ENCODE data around the gene MEIOB. TPM values are rescaled to one million over a fixed set of nuclear protein-coding genes. Genes with fewer than 3 reads are reported as not detected.

MEIOB gene
- total RNA-seq, 1 donor = not detected

DNA sequence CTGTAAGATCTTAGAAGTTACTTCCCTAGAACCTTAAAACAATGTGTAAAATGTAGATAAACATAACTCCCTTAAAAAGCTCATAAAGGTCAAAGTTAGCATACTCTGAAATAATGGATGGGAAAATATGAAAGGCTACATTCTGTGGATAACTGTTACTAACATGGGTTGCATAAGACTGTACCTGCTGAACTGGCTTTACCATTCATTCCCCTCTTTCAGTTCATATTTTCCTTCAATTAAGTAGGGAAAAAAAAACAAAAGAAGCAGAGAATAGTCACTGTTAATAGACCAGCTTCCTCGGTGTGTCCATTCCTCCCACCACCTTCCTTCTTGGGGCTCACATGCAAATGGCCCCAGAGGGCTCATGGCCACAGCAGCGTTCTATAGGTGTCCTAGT, 7.5 kb upstream of the MEIOB start:
- H3K4me3 ChIP-seq (ENCODE audit: insufficient read depth, low read length) = no peak overlapping the region
- DNase-seq (ENCODE audit: insufficient read length, low spot score, missing footprints) = no peak
- H4K20me1 ChIP-seq (ENCODE audit: insufficient read depth, low read length) = no peaks in the 10 kb centered on the region
- no peaks in the 10 kb centered on the region for H3K9me3 ChIP-seq (ENCODE audit: low read depth, low read length)
- no peak overlapping the region for H3K27ac ChIP-seq (ENCODE audit: low read depth, low read length)
- no peaks in the 10 kb centered on the region for H3K4me1 ChIP-seq (ENCODE audit: insufficient read depth, low read length)
- no peak overlapping the region for H2AFZ ChIP-seq (ENCODE audit: low read length)
- H3K36me3 ChIP-seq (ENCODE audit: insufficient read depth, low read length) = no peaks in the 10 kb centered on the region
- TF ChIP-seq, protein P1, sequence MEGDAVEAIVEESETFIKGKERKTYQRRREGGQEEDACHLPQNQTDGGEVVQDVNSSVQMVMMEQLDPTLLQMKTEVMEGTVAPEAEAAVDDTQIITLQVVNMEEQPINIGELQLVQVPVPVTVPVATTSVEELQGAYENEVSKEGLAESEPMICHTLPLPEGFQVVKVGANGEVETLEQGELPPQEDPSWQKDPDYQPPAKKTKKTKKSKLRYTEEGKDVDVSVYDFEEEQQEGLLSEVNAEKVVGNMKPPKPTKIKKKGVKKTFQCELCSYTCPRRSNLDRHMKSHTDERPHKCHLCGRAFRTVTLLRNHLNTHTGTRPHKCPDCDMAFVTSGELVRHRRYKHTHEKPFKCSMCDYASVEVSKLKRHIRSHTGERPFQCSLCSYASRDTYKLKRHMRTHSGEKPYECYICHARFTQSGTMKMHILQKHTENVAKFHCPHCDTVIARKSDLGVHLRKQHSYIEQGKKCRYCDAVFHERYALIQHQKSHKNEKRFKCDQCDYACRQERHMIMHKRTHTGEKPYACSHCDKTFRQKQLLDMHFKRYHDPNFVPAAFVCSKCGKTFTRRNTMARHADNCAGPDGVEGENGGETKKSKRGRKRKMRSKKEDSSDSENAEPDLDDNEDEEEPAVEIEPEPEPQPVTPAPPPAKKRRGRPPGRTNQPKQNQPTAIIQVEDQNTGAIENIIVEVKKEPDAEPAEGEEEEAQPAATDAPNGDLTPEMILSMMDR (IDR thresholded peaks at IDR 0.05; ENCODE audit: extremely low read depth, low read depth, low read length) = no peak
- peaks cover 25% of the 10 kb centered on the region for H3K27me3 ChIP-seq (ENCODE audit: insufficient read depth, low read length)
- no peak overlapping the region for H3K4me2 ChIP-seq (ENCODE audit: insufficient read depth, low read length)
- H3K79me2 ChIP-seq (ENCODE audit: insufficient read depth, low read length) = no peaks in the 10 kb centered on the region

DNA sequence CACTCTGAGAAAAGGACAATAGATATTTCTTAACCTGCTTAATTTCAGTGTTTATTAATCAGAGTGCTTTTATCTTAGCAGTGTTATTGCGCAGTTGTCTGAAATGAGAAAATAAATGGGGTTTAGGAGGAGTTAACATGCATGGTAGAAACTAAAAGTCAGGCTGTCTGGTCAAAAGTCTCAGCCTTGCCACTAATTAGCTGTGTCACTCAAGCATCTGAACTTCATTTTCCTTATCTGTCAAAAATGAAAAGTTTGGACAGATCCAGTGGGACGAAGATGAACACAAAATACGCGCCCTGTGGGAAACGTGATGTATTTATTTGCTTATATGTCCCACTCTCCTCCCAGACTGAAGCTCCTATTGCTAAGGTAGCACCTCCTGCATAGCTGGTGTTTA, 6.3 kb upstream of the MEIOB start:
- no peak overlapping the region for H2AFZ ChIP-seq (ENCODE audit: low read length)
- TF ChIP-seq, protein P1 (IDR thresholded peaks at IDR 0.05; ENCODE audit: extremely low read depth, low read depth, low read length) = no peak
- no peaks in the 10 kb centered on the region for H3K4me1 ChIP-seq (ENCODE audit: insufficient read depth, low read length)
- no peaks in the 10 kb centered on the region for H4K20me1 ChIP-seq (ENCODE audit: insufficient read depth, low read length)
- H3K36me3 ChIP-seq (ENCODE audit: insufficient read depth, low read length) = no peaks in the 10 kb centered on the region
- no peak overlapping the region for H3K4me2 ChIP-seq (ENCODE audit: insufficient read depth, low read length)
- no peaks in the 10 kb centered on the region for H3K79me2 ChIP-seq (ENCODE audit: insufficient read depth, low read length)
- H3K4me3 ChIP-seq (ENCODE audit: insufficient read depth, low read length) = no peak overlapping the region
- peaks cover 32% of the 10 kb centered on the region for H3K27me3 ChIP-seq (ENCODE audit: insufficient read depth, low read length)
- H3K9me3 ChIP-seq (ENCODE audit: low read depth, low read length) = no peaks in the 10 kb centered on the region
- H3K27ac ChIP-seq (ENCODE audit: low read depth, low read length) = no peak overlapping the region
- no peak for DNase-seq (ENCODE audit: insufficient read length, low spot score, missing footprints)

DNA sequence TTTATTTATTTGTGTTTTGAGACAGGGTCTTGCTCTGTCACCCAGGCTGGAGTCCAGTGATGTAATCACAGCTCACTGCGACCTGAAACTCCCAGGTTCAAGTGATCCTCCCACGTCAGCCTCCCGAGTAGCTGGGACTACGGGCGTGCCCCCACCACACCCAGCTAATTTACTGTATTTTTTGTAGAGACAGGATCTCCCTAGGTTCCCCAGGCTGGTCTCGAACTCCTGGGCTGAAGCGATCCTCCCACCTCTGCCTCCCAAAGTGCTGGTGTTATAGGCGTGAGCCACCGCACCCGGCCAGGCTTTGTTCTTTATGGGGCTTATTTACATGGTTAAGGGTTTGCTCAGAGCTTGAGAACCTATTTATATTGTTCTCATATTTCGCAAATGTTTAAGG, 5.8 kb upstream of the MEIOB start:
- H3K27ac ChIP-seq (ENCODE audit: low read depth, low read length) = no peak overlapping the region
- TF ChIP-seq, protein P1 (IDR thresholded peaks at IDR 0.05; ENCODE audit: extremely low read depth, low read depth, low read length) = no peak
- H2AFZ ChIP-seq (ENCODE audit: low read length) = no peak overlapping the region
- no peak overlapping the region for H3K4me2 ChIP-seq (ENCODE audit: insufficient read depth, low read length)
- peaks cover 34% of the 10 kb centered on the region for H3K27me3 ChIP-seq (ENCODE audit: insufficient read depth, low read length)
- H3K4me1 ChIP-seq (ENCODE audit: insufficient read depth, low read length) = no peaks in the 10 kb centered on the region
- no peaks in the 10 kb centered on the region for H3K36me3 ChIP-seq (ENCODE audit: insufficient read depth, low read length)
- no peaks in the 10 kb centered on the region for H4K20me1 ChIP-seq (ENCODE audit: insufficient read depth, low read length)
- H3K79me2 ChIP-seq (ENCODE audit: insufficient read depth, low read length) = no peaks in the 10 kb centered on the region
- no peaks in the 10 kb centered on the region for H3K9me3 ChIP-seq (ENCODE audit: low read depth, low read length)
- no peak overlapping the region for H3K4me3 ChIP-seq (ENCODE audit: insufficient read depth, low read length)
- no peak for DNase-seq (ENCODE audit: insufficient read length, low spot score, missing footprints)

DNA sequence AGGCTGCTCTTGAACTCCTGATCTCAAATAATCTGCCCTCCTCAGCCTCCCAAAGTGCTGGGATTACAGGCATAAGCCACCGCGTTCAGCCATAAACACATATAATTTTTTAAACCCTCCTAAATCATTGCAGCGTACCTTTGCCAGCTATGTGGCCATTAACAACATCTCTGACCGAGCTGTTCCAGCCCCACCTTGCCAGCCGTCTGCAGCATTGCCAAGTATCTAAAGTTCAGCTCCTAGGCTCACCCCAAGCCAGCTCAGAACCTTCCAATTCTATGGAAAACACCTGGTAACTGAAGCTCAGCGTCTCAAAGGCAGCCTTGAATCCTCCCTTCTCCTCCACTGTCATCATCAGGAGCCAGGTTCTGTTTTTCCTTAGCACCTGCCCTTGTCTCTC, 5.1 kb upstream of the MEIOB start:
- TF ChIP-seq, protein P1 (IDR thresholded peaks at IDR 0.05; ENCODE audit: extremely low read depth, low read depth, low read length) = no peak
- Histone ChIP-seq H2AFZ (ENCODE audit: low read length) (no peak overlapping the region), H3K4me2 (ENCODE audit: insufficient read depth, low read length) (no peak overlapping the region), H3K36me3 (ENCODE audit: insufficient read depth, low read length) (no peaks in the 10 kb centered on the region), H4K20me1 (ENCODE audit: insufficient read depth, low read length) (no peaks in the 10 kb centered on the region), H3K79me2 (ENCODE audit: insufficient read depth, low read length) (no peaks in the 10 kb centered on the region), H3K4me1 (ENCODE audit: insufficient read depth, low read length) (no peaks in the 10 kb centered on the region), H3K27ac (ENCODE audit: low read depth, low read length) (no peak overlapping the region), H3K27me3 (ENCODE audit: insufficient read depth, low read length) (peaks cover 41% of the 10 kb centered on the region), H3K4me3 (ENCODE audit: insufficient read depth, low read length) (no peak overlapping the region), H3K9me3 (ENCODE audit: low read depth, low read length) (no peaks in the 10 kb centered on the region)
- no peak for DNase-seq (ENCODE audit: insufficient read length, low spot score, missing footprints)
